ELF-1 (cell line): ENCODE results near the gene NELFB.
"Not testable (repeated sequence)": the region's sequence is repeated elsewhere in the genome, so short reads cannot be mapped to it uniquely, and the experiment has no call there.

Experiments used
- DNase-seq: peaks from one replicate; pipeline ENCODE4 v3.0.0-alpha.2; 2016; ENCODE audit warnings: low read depth, low spot score

NELFB gene

GRCh38 chr9:137234758-137235423, 20.2 kb upstream of the NELFB start:
- DNase-seq, result no peak

GRCh38 chr9:137235424-137236237, 19.5 kb upstream of the NELFB start:
- peak; percentile 39 for DNase-seq

- DNase-seq, result peak; percentile 93
Measured at GRCh38 chr9:137236238-137236935, 18.7 kb upstream of the NELFB start.

- no peak for DNase-seq
Measured at GRCh38 chr9:137236936-137237421, 18.1 kb upstream of the NELFB start.

GRCh38 chr9:137237759-137238726, 17.1 kb upstream of the NELFB start:
- no peak for DNase-seq

DNA sequence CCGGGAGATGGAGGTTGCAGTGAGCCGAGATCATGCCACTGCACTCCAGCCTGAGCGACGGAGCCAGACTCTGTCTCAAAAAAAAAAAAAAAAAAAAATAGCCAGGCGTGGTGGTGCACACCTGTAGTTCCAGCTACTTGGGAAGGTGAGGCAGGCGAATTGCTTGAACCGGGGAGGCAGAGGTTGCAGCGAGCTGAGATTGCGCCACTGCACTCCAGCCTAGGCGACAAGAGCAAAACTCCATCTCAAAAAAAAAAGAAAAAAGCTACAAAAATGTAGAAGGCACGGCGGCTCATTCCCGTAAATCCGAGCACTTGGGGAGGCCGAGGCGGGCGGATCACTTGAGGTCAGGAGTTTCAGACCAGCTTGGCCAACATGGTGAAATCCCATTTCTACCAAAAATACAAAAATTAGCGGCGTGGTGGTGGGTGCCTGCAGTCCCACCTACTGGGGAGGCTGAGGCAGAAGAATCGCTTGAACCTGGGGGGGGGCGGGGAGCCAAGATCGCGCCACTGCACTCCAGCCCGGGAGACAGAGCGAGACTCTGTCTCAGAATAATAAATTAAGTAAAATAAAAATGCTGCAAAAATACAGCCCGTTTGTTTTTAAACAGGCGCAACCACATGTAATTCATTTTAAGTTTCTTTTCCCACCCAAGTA, 15.5 kb upstream of the NELFB start:
- DNase-seq, result not testable (repeated sequence)

DNA sequence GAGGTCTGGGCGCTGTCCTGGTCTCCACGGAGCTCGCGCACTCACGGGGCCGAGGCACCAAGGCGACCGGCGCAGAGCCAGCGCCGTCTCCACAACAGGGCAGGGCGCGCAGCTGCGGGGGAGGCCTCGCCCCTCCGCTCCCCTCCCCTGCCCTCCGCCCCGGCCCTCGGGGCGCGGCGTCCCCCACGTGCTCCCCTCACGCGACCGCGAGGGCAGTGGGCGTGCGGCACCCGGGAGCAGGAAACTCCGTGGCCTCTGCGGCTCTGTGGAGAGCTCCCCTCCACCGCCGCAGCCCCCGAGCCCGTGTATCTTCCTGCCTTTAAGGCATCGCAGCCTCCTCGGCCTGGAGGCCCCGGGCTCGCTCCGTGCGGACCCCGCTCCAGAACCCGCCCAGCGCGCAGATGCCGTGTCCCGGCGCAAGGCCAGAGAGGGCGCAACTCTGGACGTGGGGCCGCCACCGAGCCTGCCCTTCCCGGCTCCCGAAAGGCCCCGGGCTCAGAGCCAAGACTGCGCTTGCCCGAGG, 14.7 kb upstream of the NELFB start:
- DNase-seq, result no peak

DNA sequence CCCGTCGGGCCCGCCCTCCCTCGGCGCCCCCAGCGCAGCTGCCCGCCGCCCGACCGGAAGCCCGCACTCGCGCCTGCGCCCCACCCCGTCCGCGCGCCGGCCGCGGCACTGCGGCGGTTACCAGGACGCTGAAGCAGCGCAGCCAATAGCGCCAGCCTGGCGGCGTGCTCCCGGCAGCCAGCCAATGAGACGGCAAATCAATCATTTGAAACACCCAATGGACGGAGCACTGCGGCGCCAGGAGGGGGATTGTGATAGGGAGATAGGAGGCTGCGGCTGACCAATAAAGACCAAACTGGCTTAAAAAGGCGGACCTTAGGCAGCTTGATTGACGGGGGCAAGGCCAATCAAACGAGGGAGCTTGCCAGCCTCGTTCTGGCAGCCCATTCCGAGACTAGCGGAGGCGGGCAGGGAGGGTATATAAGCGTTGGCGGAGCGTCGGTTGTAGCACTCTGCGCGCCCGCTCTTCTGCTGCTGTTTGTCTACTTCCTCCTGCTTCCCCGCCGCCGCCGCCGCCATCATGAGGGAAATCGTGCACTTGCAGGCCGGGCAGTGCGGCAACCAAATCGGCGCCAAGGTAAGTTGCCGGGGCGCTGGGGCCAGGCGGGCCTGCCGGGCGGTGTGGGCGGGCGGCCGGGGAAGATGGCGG, 14.2 kb upstream of the NELFB start, which contains the start of gene TUBB4B:
TSS of gene TUBB4B (plus strand) at position 447 of the 649 bp plus-strand sequence. CDS start at position 521, 74 bp downstream.
- peak; percentile 100 for DNase-seq

- DNase-seq, result no peak
Measured at GRCh38 chr9:137241490-137242268, 13.4 kb upstream of the NELFB start.

DNA sequence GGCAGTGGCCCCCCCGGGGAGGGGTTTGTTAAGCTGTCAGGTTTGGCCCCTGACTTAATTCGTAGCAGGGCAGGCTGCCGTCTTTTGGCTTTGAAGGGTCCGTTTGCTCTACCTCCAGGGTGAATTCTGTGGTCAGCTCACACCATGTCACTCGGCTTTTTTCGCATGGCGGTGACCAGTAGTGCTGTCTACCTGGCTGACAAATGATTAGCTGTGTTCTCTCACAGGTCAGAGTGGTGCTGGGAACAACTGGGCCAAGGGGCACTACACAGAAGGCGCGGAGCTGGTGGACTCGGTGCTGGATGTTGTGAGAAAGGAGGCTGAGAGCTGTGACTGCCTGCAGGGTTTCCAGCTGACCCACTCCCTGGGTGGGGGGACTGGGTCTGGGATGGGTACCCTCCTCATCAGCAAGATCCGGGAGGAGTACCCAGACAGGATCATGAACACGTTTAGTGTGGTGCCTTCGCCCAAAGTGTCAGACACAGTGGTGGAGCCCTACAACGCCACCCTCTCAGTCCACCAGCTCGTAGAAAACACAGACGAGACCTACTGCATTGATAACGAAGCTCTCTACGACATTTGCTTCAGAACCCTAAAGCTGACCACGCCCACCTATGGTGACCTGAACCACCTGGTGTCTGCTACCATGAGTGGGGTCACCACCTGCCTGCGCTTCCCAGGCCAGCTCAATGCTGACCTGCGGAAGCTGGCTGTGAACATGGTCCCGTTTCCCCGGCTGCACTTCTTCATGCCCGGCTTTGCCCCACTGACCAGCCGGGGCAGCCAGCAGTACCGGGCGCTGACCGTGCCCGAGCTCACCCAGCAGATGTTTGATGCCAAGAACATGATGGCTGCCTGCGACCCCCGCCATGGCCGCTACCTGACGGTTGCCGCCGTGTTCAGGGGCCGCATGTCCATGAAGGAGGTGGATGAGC, 12.6 kb upstream of the NELFB start:
- DNase-seq, result no peak

DNA sequence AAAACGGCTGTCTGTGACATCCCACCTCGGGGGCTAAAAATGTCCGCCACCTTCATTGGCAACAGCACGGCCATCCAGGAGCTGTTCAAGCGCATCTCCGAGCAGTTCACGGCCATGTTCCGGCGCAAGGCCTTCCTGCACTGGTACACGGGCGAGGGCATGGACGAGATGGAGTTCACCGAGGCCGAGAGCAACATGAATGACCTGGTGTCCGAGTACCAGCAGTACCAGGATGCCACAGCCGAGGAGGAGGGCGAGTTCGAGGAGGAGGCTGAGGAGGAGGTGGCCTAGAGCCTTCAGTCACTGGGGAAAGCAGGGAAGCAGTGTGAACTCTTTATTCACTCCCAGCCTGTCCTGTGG, 11.9 kb upstream of the NELFB start:
- not testable (repeated sequence) for DNase-seq

DNA sequence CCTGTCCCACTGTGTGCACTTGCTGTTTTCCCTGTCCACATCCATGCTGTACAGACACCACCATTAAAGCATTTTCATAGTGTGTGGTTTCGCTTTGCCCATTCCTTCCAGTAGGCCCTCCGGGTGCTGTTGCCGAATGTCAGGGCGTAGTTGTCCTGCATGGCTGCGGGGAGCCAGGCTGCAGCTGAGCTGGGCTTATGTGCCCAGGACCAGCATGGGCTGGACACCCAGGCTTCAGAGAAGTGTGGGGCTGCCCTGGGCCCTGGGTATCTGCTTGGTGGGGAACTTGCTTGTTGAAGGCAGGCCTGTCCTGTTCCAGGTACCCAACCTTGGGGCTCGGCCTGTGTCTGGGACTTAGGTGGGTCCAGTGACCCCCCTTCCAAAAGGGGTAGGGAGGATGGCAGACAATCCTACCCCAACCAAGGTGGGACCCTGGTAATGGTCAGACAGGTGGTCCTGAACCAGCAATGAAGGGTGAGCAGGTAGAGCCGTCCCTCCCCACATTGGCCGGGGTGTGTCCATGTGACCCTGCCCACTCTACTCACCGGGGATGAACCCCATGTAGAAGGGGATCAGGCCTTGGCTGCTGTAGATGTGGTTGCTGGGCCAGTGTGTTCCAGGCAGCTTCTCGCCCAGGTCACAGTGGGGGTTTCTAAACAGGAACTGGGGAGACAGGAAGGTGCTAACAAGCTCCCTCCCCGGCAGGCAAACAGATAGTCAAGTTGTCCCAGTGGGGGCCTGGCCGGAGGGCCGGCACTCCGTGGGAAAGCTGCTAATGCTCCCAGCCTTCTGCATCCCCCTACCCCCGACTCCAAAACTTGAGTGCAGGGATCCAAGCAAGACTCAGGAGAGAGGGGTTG, 11.3 kb upstream of the NELFB start:
- DNase-seq, result no peak

DNA sequence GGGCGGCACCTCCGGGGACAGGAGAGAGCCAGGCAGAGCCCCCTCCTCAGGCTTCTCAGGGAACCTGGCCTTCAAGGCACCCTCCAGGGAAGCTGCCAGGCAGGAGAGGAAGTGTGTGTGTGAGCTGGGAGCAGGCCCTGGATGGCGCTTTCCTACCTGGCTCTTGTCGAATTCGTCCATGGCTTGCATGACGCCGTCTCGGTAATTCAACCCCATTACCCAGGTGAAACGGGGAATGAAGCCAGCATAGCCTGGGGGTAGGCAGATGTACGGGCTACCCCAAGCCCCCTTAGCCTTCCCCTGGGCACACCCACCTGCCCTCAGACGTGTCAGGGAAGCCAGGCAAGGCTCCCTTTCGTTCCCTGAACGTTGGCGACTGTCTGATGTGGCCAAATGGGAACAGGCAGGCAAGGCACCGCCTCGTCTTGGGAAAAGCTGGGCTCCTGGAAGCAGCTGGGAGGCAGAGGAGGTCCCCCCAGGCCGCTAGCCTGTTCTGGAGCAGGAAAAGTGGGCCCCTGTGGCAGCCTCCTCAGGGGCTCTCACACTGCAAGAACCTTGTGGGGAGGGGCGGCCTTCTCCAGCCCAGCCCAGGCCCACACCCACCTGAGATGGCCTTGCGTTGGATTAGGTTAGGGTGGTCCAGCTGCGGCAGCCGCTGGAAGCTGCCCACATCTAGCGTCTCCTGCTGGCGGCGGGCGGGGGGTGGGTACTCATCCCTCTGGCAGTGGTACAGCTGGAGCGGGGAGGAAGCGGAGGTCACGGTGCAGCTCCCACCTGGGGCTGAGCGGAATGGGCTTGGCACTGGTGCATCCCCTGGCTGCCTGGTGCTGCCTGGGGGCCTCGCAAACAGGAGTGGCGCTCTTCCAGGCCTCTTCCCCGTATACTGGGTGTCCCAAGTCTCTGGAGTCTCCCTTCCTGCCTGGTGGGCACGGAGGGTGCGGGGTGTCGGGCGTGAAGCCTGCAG, 10.4 kb upstream of the NELFB start:
- peak; percentile 70 for DNase-seq

DNA sequence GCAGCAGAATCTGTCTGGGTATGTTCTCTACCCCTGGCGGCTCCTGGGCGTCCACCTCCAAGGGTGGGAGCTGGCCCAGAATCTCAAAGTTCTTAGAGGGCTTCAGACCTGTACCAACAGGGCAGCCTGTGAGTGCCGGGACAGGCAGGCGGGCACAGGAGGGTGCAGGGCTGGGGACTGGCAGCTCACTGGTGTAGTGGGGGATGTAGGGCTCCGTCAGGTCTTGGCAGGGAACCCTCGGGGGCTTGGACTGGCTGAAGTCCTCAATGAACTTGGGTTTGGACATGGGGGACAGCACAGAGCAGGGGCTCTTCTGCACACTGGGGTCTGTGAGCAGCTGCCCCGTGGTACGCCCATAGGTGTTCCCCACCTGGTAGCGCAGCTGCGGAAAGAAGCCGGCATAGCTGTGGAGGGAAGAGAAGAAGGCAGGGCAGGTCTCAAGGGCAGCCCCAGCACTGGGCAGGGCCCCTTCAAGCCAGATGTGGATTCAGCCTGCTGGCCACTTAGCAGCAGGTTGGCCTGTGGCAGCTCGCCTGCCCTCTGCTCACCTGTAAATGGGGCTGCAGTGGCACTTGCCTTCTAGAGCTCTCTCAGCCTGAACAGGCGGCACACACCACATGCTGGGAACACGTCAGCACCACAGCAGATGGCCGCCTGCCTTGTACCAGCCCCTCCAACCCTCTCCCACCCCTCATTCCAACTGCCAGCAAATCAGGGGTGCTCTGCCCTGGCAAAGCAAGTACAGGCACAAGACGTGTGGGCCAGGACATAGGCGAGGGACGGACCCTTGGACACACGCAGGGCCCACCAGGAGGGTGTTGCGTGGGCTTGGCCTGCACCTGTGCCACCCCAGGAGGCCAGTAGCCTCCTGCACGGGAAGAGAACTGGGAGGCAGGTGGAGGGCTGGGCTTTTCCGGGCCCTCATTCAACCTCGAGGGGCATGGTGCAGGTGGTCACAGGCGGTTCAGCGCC, 9.4 kb upstream of the NELFB start:
- DNase-seq, result no peak
